Ovary (tissue), 3 donors: ENCODE measurements around the gene ZNF701.

Source experiments
- CTCF ChIP-seq, 3 donors: fragments of 450-650 bp in 2 of 3; fragments of 200-600 bp in 1 of 3; IDR thresholded peaks; one replicate each; pipeline versions ENCODE4 v1.5.1 to v1.8.0; 2016 to 2022; ENCODE audit warnings: antibody characterized with exemption in 3 of 3, mild to moderate bottlenecking in 1 of 3
- POLR2A ChIP-seq: fragments of 450-650 bp; IDR thresholded peaks from one replicate; pipeline ENCODE4 v1.6.1; 2017; ENCODE audit warnings: antibody characterized with exemption, mild to moderate bottlenecking, moderate library complexity
- donor health status: DM: no; HTN: no; CAD: no.

- TF ChIP-seq CTCF (IDR thresholded peaks at IDR 0.05) (no peak), POLR2A (no peak)
Observed at GRCh38 chr19:52566588-52566987, 3.5 kb upstream of the ZNF701 start.
